AG09309 (cell line): ENCODE results near the gene HOXC9.
"Not testable (repeated sequence)": the region's sequence is repeated elsewhere in the genome, so short reads cannot be mapped to it uniquely, and the experiment has no call there.

ENCODE experiments used
- DNase-seq: peaks from one replicate; pipeline ENCODE4 v3.0.0-alpha.2; 2010; ENCODE audit warnings: low read depth
- H3K4me3 ChIP-seq: 2 replicates; pipeline ENCODE4 v1.5.1; 2011; ENCODE audit warnings: mild to moderate bottlenecking, low read depth, low read length, moderate library complexity; ENCODE audit not compliant: control insufficient read depth
- TF ChIP-seq, protein P1 (sequence below): IDR thresholded peaks from 2 replicates; pipeline ENCODE4 v1.5.1; 2011; ENCODE audit warnings: mild to moderate bottlenecking, low read depth, low read length, inconsistent platforms; ENCODE audit not compliant: insufficient read depth, control insufficient read depth; ENCODE audit errors: missing control alignments

HOXC9 gene

DNA sequence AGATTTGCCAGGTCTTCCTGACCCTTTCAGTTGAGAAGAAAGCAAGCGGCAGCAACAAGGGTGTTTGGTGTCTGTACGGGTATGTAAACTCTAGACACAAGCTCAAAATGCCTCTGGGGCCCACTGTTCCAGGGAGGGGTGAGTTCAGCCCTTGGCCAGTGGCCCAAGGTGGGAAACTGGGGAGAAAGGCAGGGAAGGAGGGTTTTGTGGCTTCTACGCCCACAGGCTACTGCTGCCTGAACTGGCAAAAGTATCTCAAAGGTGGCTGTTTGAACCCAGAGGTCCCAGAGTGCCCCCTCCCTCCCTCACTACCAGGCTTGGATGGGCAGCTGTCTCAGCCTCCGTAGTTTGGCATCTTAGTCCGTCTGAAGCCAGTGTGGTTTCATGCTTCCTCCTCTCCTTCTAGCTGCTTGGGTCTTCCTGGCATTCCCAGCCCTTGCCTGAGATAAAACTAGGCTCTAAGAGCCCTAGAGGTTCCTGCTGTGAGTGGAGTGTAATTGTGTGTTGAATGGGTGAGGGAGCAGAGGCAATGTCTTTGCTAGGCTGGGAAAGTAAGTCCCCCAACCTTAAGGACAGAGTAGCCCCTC, 38.4 kb downstream of the HOXC9 start:
- no peak for DNase-seq
- TF ChIP-seq, protein P1, sequence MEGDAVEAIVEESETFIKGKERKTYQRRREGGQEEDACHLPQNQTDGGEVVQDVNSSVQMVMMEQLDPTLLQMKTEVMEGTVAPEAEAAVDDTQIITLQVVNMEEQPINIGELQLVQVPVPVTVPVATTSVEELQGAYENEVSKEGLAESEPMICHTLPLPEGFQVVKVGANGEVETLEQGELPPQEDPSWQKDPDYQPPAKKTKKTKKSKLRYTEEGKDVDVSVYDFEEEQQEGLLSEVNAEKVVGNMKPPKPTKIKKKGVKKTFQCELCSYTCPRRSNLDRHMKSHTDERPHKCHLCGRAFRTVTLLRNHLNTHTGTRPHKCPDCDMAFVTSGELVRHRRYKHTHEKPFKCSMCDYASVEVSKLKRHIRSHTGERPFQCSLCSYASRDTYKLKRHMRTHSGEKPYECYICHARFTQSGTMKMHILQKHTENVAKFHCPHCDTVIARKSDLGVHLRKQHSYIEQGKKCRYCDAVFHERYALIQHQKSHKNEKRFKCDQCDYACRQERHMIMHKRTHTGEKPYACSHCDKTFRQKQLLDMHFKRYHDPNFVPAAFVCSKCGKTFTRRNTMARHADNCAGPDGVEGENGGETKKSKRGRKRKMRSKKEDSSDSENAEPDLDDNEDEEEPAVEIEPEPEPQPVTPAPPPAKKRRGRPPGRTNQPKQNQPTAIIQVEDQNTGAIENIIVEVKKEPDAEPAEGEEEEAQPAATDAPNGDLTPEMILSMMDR = no peak
- H3K4me3 ChIP-seq = no peak overlapping the region

DNA sequence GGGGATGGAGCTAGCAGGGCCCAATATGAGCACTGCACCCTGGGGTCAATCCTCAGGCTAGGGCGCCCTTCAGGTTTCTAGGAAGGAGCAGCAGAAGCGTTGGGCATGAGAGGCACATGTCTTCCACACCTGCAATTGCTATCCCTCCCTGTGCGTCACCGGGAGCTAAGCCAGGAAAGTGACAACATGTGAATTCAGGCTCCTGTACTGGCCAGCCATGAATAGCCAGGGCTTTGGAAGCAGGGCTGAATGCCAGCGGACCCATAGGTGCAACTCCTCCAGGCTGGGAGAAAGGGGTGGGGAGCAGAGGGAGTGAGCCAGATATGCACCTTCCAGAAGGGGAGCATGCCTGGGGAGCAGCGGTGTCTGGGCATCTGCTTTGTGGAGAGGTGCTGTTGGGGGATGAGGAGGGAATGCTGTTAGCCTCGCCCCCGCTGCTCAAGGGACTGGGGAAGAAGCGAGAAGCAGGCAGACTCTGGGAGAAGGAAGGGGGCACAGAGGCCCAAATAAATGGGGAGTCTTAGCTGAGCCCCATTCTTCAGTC, 39.0 kb downstream of the HOXC9 start:
- DNase-seq = no peak
- TF ChIP-seq, protein P1 = no peak
- no peak overlapping the region for H3K4me3 ChIP-seq

DNA sequence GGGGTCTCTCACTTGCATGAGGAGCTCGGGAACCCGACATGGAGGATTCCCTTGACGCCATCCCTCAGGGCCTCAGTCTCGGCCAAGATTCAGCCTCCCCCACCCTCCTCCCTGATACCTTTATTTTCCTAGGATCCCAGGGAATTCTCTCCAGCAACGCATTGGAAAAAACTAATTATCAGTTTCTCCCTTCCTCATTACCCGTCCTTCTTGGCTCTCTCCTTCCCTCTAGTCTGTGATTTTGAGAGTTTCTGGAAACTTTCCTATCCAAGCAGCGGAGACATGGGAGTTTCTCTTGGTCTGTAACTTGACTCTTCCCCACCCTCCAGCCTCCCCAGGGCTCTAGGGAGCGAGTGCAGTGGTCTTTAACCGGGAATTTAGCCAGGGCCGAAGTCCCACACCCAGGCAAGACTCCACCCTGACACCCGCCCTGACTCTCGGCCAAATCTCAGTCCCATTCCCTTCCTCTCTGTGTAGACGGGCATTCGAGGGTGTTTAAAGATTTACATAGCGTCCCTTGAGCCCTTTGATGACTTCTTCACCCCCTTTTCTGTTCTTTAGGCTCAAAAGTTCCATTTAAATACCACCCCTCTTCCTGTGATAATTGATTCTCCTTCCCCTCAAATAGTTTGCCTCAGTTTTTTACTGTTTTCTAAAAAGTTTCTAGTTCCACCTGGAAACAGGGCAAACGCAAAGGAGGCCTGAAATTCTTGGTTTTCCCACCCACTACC, 39.6 kb downstream of the HOXC9 start:
- no peak for DNase-seq
- H3K4me3 ChIP-seq = no peak overlapping the region
- TF ChIP-seq, protein P1 = no peak

DNA sequence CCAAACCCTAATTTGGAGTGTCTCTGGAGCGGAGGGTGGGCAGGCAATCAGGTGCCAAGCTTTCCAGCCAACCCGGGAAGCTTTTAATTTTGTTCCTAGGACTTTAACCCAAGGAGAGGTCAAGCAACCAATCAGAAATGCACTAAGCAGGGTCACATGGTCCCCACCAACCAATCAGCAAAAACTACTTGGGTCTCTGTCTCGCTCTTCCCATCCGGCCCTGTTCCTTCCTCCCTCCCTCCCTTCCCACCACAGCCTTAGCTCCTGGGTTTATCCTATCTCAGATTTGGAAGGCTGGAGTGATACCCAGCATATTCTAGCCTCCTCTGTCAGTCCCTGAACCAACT, 40.2 kb downstream of the HOXC9 start:
- no peak overlapping the region for H3K4me3 ChIP-seq
- TF ChIP-seq, protein P1 = no peak
- DNase-seq = no peak

DNA sequence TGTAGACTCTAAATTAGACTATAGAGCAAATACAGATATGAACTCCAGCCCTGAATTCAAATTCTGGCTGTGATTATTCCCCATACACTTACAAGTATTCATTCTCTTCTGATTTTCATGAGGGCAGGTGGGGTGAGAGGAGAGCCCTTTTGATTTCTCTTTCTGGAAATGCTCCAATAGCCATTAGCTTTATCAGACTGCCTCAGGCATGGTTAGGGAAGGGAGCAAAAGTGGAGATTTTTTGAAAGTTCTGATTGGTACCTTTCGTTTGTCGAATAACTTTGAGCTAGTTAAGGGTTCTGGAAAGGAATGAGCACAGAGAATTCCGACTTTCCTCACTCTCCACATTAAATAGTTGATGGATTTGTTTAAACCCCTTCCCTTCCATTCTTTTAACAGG, 40.7 kb downstream of the HOXC9 start:
- TF ChIP-seq, protein P1 = no peak
- DNase-seq = no peak
- no peak overlapping the region for H3K4me3 ChIP-seq

DNA sequence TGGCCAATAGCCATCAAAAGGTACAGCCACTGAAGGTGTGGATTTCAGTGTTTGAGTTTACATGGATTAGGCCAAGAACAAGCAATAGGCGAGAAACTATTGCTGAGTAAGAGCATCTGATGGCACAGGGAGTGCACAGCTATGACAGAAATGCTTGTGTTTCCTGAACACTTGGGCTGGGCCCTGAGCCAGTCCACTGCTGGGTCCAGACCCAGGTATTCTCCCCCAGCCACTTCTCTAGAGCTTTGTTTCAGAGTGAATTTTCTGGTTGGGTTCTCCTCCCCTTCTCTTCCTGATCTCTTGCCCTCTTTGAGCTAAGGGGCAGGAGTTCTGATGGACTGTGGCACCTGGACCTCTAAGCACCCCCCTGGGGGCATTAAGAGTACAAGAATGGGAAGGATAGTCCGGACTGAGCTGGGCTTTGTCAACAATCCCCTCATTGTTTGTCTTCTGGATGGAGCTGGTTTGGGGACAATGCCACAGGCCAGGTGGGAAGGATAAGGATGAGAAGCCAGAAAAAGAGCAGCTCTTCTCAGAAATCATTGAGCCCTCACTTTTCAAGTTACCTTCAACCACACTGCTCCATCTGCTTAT, 41.2 kb downstream of the HOXC9 start:
- DNase-seq = no peak
- no peak overlapping the region for H3K4me3 ChIP-seq
- TF ChIP-seq, protein P1 = no peak

DNA sequence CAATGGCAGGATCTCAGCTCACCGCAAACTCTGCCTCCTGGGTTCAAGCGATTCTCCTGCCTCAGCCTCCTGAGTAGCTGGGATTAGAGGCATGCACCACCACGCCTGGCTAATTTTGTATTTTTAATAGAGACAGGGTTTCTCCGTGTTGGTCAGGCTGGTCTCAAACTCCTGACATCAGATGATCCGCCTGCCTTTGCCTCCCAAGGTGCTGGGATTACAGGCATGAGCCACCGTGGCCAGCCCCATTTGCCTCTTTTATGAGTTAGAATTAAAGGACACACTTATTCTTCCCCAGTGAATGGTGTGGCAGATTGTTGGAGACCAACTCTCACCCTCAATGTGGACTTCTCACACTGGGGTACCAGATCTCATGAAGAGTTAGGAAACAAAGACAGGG, 42.1 kb downstream of the HOXC9 start:
- not testable (repeated sequence) for H3K4me3 ChIP-seq, DNase-seq
